ENCODE measurements around the gene FAM187B.

DNA sequence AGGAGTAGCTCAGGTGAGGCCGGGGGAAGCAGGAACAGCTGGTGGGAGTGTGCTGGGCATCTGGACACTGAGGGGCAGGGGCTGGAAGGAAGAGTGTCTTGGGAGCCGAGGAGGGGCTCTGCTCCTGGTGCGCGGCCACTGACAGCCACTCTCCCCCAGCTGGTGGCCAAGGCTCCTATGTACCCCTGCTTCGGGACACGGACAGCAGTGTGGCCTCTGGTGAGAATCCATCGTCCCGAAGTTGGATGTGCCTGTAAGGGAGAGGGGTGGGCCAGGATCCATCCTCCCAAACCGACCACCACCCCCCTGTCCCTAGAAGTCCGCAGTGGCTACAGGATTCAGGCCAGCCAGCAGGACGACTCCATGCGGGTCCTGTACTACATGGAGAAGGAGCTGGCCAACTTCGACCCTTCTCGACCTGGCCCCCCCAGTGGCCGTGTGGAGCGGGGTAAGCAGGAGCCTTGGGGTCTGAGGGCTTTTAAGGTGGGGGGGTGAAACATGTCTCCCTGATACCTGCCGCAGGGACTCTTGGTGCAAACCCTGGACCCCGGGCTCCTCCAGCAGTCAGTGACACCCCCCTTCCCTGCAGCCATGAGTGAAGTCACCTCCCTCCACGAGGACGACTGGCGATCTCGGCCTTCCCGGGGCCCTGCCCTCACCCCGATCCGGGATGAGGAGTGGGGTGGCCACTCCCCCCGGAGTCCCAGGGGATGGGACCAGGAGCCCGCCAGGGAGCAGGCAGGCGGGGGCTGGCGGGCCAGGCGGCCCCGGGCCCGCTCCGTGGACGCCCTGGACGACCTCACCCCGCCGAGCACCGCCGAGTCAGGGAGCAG, 38.2 kb upstream of the FAM187B start:
- TF ChIP-seq, protein P1, sequence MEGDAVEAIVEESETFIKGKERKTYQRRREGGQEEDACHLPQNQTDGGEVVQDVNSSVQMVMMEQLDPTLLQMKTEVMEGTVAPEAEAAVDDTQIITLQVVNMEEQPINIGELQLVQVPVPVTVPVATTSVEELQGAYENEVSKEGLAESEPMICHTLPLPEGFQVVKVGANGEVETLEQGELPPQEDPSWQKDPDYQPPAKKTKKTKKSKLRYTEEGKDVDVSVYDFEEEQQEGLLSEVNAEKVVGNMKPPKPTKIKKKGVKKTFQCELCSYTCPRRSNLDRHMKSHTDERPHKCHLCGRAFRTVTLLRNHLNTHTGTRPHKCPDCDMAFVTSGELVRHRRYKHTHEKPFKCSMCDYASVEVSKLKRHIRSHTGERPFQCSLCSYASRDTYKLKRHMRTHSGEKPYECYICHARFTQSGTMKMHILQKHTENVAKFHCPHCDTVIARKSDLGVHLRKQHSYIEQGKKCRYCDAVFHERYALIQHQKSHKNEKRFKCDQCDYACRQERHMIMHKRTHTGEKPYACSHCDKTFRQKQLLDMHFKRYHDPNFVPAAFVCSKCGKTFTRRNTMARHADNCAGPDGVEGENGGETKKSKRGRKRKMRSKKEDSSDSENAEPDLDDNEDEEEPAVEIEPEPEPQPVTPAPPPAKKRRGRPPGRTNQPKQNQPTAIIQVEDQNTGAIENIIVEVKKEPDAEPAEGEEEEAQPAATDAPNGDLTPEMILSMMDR (IDR thresholded peaks at IDR 0.05) = peak in 1 of 6 experiments; percentile 10
- no peak for TF ChIP-seq POLR2A (IDR thresholded peaks at IDR 0.05)
